ENCODE measurements around the gene MID1IP1.

MID1IP1 gene

GRCh38 chrX:38816155-38816554 is 14.9 kb downstream of the MID1IP1 start:
- DNase-seq (ENCODE audit: low read depth) = peak; percentile 15

GRCh38 chrX:38817004-38817703 is 15.9 kb downstream of the MID1IP1 start:
- DNase-seq (ENCODE audit: low read depth) = peak; percentile 39

GRCh38 chrX:38819163-38819562 is 17.9 kb downstream of the MID1IP1 start:
- DNase-seq (ENCODE audit: low read depth) = no peak

GRCh38 chrX:38819709-38820108 is 18.4 kb downstream of the MID1IP1 start:
- DNase-seq (ENCODE audit: low read depth) = no peak

GRCh38 chrX:38820751-38821150 is 19.5 kb downstream of the MID1IP1 start:
- DNase-seq (ENCODE audit: low read depth) = no peak

- no peak for DNase-seq (ENCODE audit: low read depth)
Measured at GRCh38 chrX:38824176-38824575, 22.9 kb downstream of the MID1IP1 start.

GRCh38 chrX:38831949-38832348 is 30.7 kb downstream of the MID1IP1 start:
- DNase-seq (ENCODE audit: low read depth) = no peak

- DNase-seq (ENCODE audit: low read depth) = no peak
Measured at GRCh38 chrX:38837389-38837788, 36.1 kb downstream of the MID1IP1 start.

GRCh38 chrX:38839277-38839676 is 38.0 kb downstream of the MID1IP1 start:
- no peak for DNase-seq (ENCODE audit: low read depth)

GRCh38 chrX:38839944-38840343 is 38.7 kb downstream of the MID1IP1 start:
- DNase-seq (ENCODE audit: low read depth) = no peak

GRCh38 chrX:38841750-38842149 is 40.5 kb downstream of the MID1IP1 start:
- DNase-seq (ENCODE audit: low read depth) = no peak

GRCh38 chrX:38845426-38845825 is 44.2 kb downstream of the MID1IP1 start:
- DNase-seq (ENCODE audit: low read depth) = no peak

- no peak for DNase-seq (ENCODE audit: low read depth)
Measured at GRCh38 chrX:38847206-38847902, 46.1 kb downstream of the MID1IP1 start.

- DNase-seq (ENCODE audit: low read depth) = no peak
Measured at GRCh38 chrX:38847903-38848230, 46.6 kb downstream of the MID1IP1 start.

GRCh38 chrX:38848671-38849455 is 47.6 kb downstream of the MID1IP1 start:
- no peak for DNase-seq (ENCODE audit: low read depth)

- DNase-seq (ENCODE audit: low read depth) = no peak
Measured at GRCh38 chrX:38850807-38851544, 49.7 kb downstream of the MID1IP1 start.

GRCh38 chrX:38854305-38854704 is 53.0 kb downstream of the MID1IP1 start:
- DNase-seq (ENCODE audit: low read depth) = no peak

Data from iris pigment epithelial cell (primary cell).